Measurements from ENCODE around the gene WSCD2. TPM values are rescaled to one million over a fixed set of nuclear protein-coding genes. Genes with fewer than 3 reads are reported as not detected.

The WSCD2 gene
- total RNA-seq, 1 experiment from 2014 or later: not detected

GRCh38 chr12:108082485-108082884 is 46.6 kb upstream of the WSCD2 start:
- Mint-ChIP-seq H3K4me3 (ENCODE audit: unreplicated experiment) (no peak overlapping the region), H3K9me3 (ENCODE audit: unreplicated experiment) (peaks cover 15% of the 10 kb centered on the region), H3K36me3 (ENCODE audit: insufficient read depth, unreplicated experiment) (no peaks in the 10 kb centered on the region), H3K4me1 (ENCODE audit: insufficient read depth, unreplicated experiment) (no peaks in the 10 kb centered on the region), H3K27me3 (ENCODE audit: insufficient read depth, unreplicated experiment) (no peaks in the 10 kb centered on the region), H3K27ac (ENCODE audit: low read depth, unreplicated experiment) (no peak overlapping the region)
- CTCF ChIA-PET: no interaction called here
- POLR2A ChIA-PET: no interaction called here
- intact Hi-C loops (cut with micrococcal nuclease): no loop called here
- TF ChIP-seq, protein P1, sequence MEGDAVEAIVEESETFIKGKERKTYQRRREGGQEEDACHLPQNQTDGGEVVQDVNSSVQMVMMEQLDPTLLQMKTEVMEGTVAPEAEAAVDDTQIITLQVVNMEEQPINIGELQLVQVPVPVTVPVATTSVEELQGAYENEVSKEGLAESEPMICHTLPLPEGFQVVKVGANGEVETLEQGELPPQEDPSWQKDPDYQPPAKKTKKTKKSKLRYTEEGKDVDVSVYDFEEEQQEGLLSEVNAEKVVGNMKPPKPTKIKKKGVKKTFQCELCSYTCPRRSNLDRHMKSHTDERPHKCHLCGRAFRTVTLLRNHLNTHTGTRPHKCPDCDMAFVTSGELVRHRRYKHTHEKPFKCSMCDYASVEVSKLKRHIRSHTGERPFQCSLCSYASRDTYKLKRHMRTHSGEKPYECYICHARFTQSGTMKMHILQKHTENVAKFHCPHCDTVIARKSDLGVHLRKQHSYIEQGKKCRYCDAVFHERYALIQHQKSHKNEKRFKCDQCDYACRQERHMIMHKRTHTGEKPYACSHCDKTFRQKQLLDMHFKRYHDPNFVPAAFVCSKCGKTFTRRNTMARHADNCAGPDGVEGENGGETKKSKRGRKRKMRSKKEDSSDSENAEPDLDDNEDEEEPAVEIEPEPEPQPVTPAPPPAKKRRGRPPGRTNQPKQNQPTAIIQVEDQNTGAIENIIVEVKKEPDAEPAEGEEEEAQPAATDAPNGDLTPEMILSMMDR (IDR thresholded peaks at IDR 0.05; ENCODE audit: unreplicated experiment): no peak
- no peak for DNase-seq (ENCODE audit: unreplicated experiment)
- no TSS peak for BruUV-seq (replicated peaks)

DNA sequence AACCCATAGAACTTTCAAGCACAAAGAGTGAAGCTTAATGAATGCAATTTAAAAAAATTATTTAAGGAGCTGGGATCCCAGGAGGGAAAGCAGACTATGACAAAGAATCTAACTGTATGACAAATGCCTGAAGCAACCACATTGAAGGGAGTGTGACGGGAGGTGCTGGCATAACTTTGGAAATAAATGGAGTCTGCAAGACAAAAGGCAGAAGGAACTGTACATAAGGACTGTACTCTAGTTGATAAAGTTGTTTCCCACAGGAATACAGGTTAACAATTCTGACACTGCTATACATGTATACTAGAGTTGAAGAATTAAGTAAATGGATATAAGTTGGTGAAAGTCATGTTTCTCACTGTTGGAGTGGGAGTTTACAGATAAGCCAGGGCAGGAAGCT is 41.2 kb upstream of the WSCD2 start:
- intact Hi-C loops (cut with micrococcal nuclease): no loop called here
- no TSS peak for BruUV-seq (replicated peaks)
- CTCF ChIA-PET: no interaction called here

DNA sequence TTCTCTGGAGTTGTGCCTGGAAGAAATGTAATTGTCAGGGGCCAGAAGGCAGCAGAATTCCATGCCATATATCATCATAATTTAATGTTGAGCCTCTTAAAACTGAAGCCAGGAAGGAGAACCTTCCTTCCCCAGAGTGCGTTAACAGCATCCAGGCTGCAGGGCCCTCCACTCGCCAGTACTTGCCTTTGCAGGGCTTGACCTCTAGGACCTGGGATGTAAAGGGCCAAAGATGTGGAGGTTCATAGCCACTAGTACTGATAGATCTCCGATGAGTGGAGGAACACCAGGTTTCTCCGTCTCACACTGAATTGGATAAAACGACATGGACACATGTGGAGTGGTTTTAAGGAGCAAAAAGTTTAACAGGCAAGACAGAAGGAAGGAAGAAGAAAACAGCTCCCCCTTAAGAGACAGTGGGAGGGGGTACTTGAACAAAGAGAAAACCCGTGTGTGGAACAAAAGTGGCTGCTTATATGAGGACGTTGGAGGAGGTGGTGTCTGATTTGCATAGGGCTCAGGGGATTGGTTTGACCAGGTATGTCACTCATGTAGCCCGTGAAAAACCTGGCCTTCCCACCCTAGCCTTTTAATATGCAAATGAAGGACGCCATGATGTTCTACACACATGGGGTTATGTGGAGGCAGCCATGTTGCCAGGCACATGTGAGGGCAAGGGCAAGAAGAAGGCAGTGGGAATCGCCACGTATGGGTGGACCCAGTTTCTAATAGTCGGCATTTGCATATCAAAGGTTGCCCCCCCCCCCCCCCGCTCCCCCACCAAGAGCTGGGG is 38.8 kb upstream of the WSCD2 start:
- H3K9me3 Mint-ChIP-seq (ENCODE audit: unreplicated experiment): peaks cover 15% of the 10 kb centered on the region
- ChIA-PET CTCF (interaction anchor here (0.7 kb wide), 1 partner anchor 87 kb away, joined by 5 read pairs; no protein-coding TSS in a partner anchor), POLR2A (no interaction called here)
- BruUV-seq (replicated peaks): no TSS peak
- TF ChIP-seq, protein P1 (IDR thresholded peaks at IDR 0.05; ENCODE audit: unreplicated experiment): no peak
- intact Hi-C loops (cut with micrococcal nuclease): no loop called here
- DNase-seq (ENCODE audit: unreplicated experiment): no peak
- H3K27me3 Mint-ChIP-seq (ENCODE audit: insufficient read depth, unreplicated experiment): peaks cover 7% of the 10 kb centered on the region
- H3K27ac Mint-ChIP-seq (ENCODE audit: low read depth, unreplicated experiment): no peak overlapping the region
- H3K4me1 Mint-ChIP-seq (ENCODE audit: insufficient read depth, unreplicated experiment): no peaks in the 10 kb centered on the region
- H3K4me3 Mint-ChIP-seq (ENCODE audit: unreplicated experiment): no peak overlapping the region
- H3K36me3 Mint-ChIP-seq (ENCODE audit: insufficient read depth, unreplicated experiment): no peaks in the 10 kb centered on the region

More for the DNA sequence above, 41.2 kb upstream of the WSCD2 start:
- Mint-ChIP-seq H3K36me3 (ENCODE audit: insufficient read depth, unreplicated experiment) (no peaks in the 10 kb centered on the region), H3K9me3 (ENCODE audit: unreplicated experiment) (peaks cover 15% of the 10 kb centered on the region), H3K27ac (ENCODE audit: low read depth, unreplicated experiment) (no peak overlapping the region), H3K4me3 (ENCODE audit: unreplicated experiment) (no peak overlapping the region), H3K27me3 (ENCODE audit: insufficient read depth, unreplicated experiment) (no peaks in the 10 kb centered on the region), H3K4me1 (ENCODE audit: insufficient read depth, unreplicated experiment) (no peaks in the 10 kb centered on the region)
- DNase-seq (ENCODE audit: unreplicated experiment): no peak
- TF ChIP-seq, protein P1 (IDR thresholded peaks at IDR 0.05; ENCODE audit: unreplicated experiment): no peak
- POLR2A ChIA-PET: interaction anchor here (0.6 kb wide), 1 partner anchor 120 kb away, joined by 3 read pairs; no protein-coding TSS in a partner anchor

DNA sequence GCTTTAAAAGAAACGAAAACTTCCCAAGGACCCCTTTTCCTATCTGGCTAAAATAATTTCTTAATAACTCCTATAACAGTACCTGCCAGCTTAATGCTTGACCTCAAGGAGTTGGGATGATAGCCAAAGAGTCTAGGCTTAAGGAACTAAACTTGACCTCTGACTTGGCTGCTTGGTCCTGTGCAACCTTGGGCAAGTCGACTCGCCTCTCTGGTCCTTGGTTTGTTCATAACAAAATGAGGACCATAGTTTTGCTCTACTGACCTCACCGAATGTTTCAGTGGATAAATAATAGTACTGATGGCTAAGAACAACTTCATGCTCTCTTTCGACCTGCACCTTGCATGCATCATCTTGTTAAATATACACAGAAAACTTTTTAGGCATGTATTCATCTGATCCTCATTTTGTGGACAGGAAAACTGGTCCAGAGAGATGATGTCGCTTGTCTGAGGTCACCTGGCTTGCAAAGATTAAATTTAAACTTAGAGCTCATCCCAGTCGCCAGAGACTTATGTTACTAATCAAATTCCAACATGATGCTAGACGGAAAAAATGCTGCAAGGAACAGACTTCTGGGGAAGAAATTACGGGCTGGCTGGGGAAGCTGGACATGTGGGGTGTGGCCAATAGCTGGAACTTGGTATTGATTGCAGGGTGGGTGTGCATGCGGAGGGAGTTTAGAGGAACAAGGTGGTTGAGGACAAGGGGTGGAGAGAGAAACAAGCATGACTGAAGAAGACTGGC is 38.0 kb upstream of the WSCD2 start:
- Mint-ChIP-seq H3K4me3 (ENCODE audit: unreplicated experiment) (no peak overlapping the region), H3K27ac (ENCODE audit: low read depth, unreplicated experiment) (no peak overlapping the region), H3K27me3 (ENCODE audit: insufficient read depth, unreplicated experiment) (peaks cover 7% of the 10 kb centered on the region), H3K4me1 (ENCODE audit: insufficient read depth, unreplicated experiment) (no peaks in the 10 kb centered on the region), H3K36me3 (ENCODE audit: insufficient read depth, unreplicated experiment) (no peaks in the 10 kb centered on the region), H3K9me3 (ENCODE audit: unreplicated experiment) (peaks cover 15% of the 10 kb centered on the region)
- BruUV-seq (replicated peaks): no TSS peak
- intact Hi-C loops (cut with micrococcal nuclease): no loop called here
- ChIA-PET POLR2A (no interaction called here), CTCF (interaction anchor here (0.6 to 0.8 kb wide), 3 partner anchors 9 to 99 kb away, joined by 3 to 5 read pairs (median 3); no protein-coding TSS in a partner anchor)
- DNase-seq (ENCODE audit: unreplicated experiment): no peak
- TF ChIP-seq, protein P1 (IDR thresholded peaks at IDR 0.05; ENCODE audit: unreplicated experiment): no peak

Data from MCF 10A (cell line).